Sigmoid colon (tissue), 7 donors: Measurements from ENCODE around the gene TAGLN. TPM values are rescaled to one million over a fixed set of nuclear protein-coding genes. Genes with fewer than 3 reads are reported as not detected.
A peak's percentile ranks its signal among the peaks of the same experiment; 100 is the strongest.

Experiments
- DNase-seq: peaks from one replicate; pipeline ENCODE4 v3.0.0-alpha.2; 2019
- H3K27ac ChIP-seq, 4 donors: fragments of 200-600 bp; sonication (generic); one replicate each; pipeline ENCODE4 v1.5.1; 2016 to 2019; ENCODE audit warnings: mild to moderate bottlenecking in 1 of 4
- H3K27me3 ChIP-seq, 3 donors: fragments of 200-600 bp; sonication (generic); one replicate each; pipeline ENCODE4 v1.5.1; 2019; ENCODE audit warnings: mild to moderate bottlenecking in 1 of 3
- H3K36me3 ChIP-seq, 4 donors: fragments of 200-600 bp; sonication (generic); one replicate each; pipeline ENCODE4 v1.5.1; 2016 to 2019
- H3K4me1 ChIP-seq, 4 donors: fragments of 200-600 bp; sonication (generic); one replicate each; pipeline ENCODE4 v1.5.1; 2017 to 2019
- H3K4me3 ChIP-seq, 4 donors: fragments of 200-600 bp; sonication (generic); one replicate each; pipeline ENCODE4 v1.5.1; 2017 to 2019; ENCODE audit warnings: mild to moderate bottlenecking in 2 of 4, moderate library complexity in 1 of 4
- H3K9me3 ChIP-seq, 4 donors: fragments of 200-600 bp in 3 of 4; sonication (generic) in 3 of 4; one replicate each; pipeline versions ENCODE4 v1.5.1 to v1.6.1; 2013 to 2019
- EP300 ChIP-seq, 4 donors: sonication (generic); formaldehyde crosslinking; IDR thresholded peaks; one replicate each; pipeline ENCODE4 v1.6.1; 2017; ENCODE audit warnings: antibody characterized with exemption in 4 of 4
- POLR2A ChIP-seq, 2 donors: fragments of 450-650 bp; IDR thresholded peaks; one replicate each; pipeline ENCODE4 v1.6.1; 2016; ENCODE audit warnings: antibody characterized with exemption in 2 of 2, mild to moderate bottlenecking in 2 of 2, moderate library complexity in 2 of 2
- POLR2AphosphoS5 ChIP-seq, 4 donors: sonication (generic); formaldehyde crosslinking; IDR thresholded peaks; one replicate each; pipeline ENCODE4 v1.6.1; 2017; ENCODE audit warnings: antibody characterized with exemption in 4 of 4
- WGBS, 2 donors: extraction: QIAGEN DNeasy Blood & Tissue Kit; methylation state at CpG; one replicate each; pipeline ENCODE4 v1.1.7; 2013; 5-methylcytosine and 5-hydroxymethylcytosine counted together
- intact Hi-C: fragments of 100-400 bp; cut with DNase I; formaldehyde crosslinking; loops from one replicate; pipeline ENCODE4 v1.15.1; 2023
- polyA plus RNA-seq, 3 donors: library from polyadenylated mRNA; stranded (reverse); fragments of 200-250 nt; gene quantifications; one replicate each; pipeline ENCODE4 v1.2.3, GENCODE V29; 2013
- total RNA-seq, 4 donors: library from RNA; depleted of rRNA; stranded (reverse); fragments of >200 nt; gene quantifications; one replicate each; pipeline ENCODE4 v1.1.0, GENCODE V29; 2016
- TF ChIP-seq, protein P1 (sequence below), 4 experiments: fragments of 450-650 bp in 3 of 4; fragments of 200-600 bp in 1 of 4; IDR thresholded peaks; one replicate each; pipeline ENCODE4 v1.5.1; 2016 to 2019; ENCODE audit warnings: antibody characterized with exemption in 4 of 4, mild to moderate bottlenecking in 3 of 4, moderate library complexity in 2 of 4
- donor health status: healthy with polysubstance abuse.
- donor health status: Bipolar disorder and iron deficiency.
- donor health status: healthy.

The TAGLN gene
- total and polyA plus RNA-seq, 7 donors = 112 to 14,048 (median 6,854) TPM

DNA sequence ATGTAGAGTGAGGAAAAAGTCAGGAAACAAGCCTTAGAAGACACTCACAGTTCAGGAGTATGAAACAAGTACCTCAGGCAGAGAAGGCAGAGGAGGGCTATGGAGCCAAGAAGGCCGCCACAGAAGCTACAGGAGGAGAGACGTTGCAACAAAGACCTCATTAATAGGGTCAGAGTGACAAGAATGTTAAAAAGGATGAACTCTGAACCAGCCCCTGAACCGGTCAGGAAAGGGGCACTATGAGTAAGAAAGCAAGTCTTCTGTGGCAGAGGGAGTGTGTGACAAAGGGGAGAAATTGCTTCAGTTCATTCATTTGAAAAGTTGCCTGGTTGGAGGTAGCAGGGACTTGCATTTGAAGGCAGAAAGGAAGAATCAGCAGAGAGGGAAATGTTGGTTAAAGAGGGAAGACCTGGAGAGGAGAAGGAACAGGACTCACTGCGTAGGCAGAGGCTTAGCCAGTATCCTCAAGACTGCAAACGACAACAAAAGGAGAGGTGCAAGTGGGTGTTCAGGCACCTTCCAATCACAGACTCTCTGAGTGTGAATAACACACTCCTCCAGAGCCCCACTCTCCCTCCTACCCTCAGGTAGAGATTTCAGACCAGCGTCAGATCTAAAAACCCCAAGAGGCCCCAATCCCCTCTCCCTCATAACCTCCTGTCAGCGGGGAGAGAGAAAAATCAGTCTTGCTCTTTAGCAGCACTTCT, 15.4 kb downstream of the TAGLN start:
- H3K9me3 ChIP-seq = no peaks in the 10 kb centered on the region
- peak overlapping the region; percentile 4 to 90 (median 55) for H3K27ac ChIP-seq
- peaks cover 0 to 37% (median 11%) of the 10 kb centered on the region in 4 donors for H3K36me3 ChIP-seq
- WGBS, 2 donors = 91 to 92% methylated on average over 7 of the region's 7 CpGs
- intact Hi-C loops = no loop called here
- TF ChIP-seq POLR2A (IDR thresholded peaks at IDR 0.05) (no peak), POLR2AphosphoS5 (IDR thresholded peaks at IDR 0.05) (peak in 2 of 4 donors; percentile 56 to 75)
- no peak for DNase-seq
- peaks cover 0 to 47% (median 42%) of the 10 kb centered on the region in 4 donors for H3K4me1 ChIP-seq
- no peaks in the 10 kb centered on the region for H3K27me3 ChIP-seq
- no peak overlapping the region for H3K4me3 ChIP-seq

DNA sequence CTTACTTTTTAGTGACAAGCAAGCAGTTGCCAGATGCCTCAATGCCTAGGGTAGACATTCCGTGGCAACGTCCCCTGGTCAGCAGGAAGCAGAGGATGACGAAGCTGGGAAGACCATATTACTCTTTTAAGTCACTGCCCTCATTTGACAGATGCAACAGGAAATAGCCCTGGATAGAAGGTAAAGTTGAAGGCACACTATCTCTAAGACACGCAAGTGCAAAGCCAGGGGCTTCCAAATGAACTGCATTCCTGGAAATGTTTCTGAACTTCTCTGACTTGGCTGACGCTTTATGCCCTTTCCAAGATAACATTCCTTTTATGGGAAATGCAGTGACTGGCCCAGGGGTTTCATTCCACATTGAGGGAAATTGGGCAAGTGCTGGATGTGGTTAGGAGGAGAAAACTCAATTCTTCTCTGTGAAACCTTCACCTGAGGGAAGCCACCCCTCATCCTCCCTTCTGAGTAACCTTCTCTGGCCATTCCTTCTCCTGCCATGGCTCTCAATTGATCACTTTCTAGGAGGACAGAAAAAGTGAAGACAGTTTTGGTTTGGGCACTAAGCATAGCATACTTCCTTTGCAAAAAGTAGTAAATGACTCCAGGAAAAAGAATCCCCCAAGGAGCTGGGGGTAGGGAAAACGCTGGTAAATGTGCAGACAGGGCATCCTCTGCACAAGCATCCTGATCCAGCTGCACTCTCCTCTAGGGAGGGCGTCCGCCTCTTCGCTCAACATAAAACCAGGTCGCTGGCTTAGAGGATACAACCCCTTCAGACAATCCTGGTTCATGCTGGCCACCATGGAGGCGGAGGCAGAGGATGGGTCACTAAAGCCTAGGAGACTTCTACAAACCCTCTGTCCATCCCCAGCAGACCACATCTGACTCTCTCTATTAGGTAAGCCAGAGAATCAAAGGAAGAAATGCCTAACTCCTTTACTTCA, 18.2 kb downstream of the TAGLN start:
- peak overlapping the region in 3 of 4 donors; percentile 3 to 27 (median 18) for H3K4me3 ChIP-seq

DNA sequence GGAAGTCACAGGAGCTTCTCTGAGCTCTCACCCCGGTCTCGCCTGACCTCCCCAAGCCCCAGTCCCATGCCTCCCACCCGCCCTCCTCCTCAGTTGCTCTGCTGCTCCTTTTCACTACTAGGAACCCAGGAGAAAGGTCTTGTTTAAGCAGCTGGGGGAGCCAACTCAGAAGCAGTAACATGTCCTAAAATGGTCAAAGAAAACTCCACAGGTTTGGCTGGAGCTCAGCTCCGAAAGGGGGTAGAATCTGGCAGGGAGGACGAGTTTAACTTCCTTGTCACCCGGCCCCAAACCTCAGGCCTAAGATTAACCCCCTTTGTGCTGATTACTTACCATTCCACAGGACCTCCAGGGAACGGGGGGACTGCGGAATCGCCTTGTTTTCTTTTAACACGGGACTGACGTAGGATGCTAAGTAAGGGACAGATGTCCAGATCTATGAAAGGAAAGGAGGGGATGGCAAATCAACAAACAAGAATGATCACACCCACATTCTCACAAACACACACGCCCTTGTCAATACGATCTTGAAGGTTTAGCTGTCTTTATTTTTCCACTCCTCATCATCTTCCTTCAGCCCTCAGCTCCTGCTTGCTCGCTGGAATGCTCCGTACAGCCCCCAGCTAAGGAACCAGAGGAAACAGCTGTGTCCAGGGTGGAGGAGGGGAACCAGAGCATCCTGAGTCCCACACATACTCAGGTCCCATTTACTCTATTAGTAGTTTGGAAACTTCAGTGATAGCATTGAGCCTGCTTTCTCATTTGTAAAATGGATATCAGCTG, 19.2 kb downstream of the TAGLN start:
- Histone ChIP-seq H3K4me1 (peaks cover 0 to 77% (median 77%) of the 10 kb centered on the region in 4 donors), H3K27me3 (no peaks in the 10 kb centered on the region), H3K9me3 (no peaks in the 10 kb centered on the region), H3K27ac (peak overlapping the region; percentile 89 to 95 (median 91)), H3K4me3 (peak overlapping the region in 3 of 4 donors; percentile 3 to 27 (median 18)), H3K36me3 (peaks cover 0 to 31% (median 11%) of the 10 kb centered on the region in 4 donors)
- intact Hi-C loops = no loop called here
- DNase-seq = peak; percentile 85
- TF ChIP-seq EP300 (IDR thresholded peaks at IDR 0.05) (peak in 1 of 4 donors; percentile 30), POLR2AphosphoS5 (IDR thresholded peaks at IDR 0.05) (peak; percentile 42 to 59 (median 52)), POLR2A (IDR thresholded peaks at IDR 0.05) (no peak)
- TF ChIP-seq, protein P1, sequence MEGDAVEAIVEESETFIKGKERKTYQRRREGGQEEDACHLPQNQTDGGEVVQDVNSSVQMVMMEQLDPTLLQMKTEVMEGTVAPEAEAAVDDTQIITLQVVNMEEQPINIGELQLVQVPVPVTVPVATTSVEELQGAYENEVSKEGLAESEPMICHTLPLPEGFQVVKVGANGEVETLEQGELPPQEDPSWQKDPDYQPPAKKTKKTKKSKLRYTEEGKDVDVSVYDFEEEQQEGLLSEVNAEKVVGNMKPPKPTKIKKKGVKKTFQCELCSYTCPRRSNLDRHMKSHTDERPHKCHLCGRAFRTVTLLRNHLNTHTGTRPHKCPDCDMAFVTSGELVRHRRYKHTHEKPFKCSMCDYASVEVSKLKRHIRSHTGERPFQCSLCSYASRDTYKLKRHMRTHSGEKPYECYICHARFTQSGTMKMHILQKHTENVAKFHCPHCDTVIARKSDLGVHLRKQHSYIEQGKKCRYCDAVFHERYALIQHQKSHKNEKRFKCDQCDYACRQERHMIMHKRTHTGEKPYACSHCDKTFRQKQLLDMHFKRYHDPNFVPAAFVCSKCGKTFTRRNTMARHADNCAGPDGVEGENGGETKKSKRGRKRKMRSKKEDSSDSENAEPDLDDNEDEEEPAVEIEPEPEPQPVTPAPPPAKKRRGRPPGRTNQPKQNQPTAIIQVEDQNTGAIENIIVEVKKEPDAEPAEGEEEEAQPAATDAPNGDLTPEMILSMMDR (IDR thresholded peaks at IDR 0.05) = no peak
- 67 to 78% methylated on average over 15 of the region's 15 CpGs for WGBS, 2 donors

More for the DNA sequence above, 18.2 kb downstream of the TAGLN start:
- peak overlapping the region; percentile 89 to 95 (median 91) for H3K27ac ChIP-seq
- TF ChIP-seq, protein P1 (IDR thresholded peaks at IDR 0.05) = no peak
- TF ChIP-seq POLR2A (IDR thresholded peaks at IDR 0.05) (no peak), POLR2AphosphoS5 (IDR thresholded peaks at IDR 0.05) (peak; percentile 22 to 65 (median 53)), EP300 (IDR thresholded peaks at IDR 0.05) (peak in 1 of 4 donors; percentile 10)
- intact Hi-C loops = no loop called here
- DNase-seq = peak; percentile 75
- H3K9me3 ChIP-seq = no peaks in the 10 kb centered on the region
- H3K36me3 ChIP-seq = peaks cover 0 to 39% (median 11%) of the 10 kb centered on the region in 4 donors
- H3K27me3 ChIP-seq = no peaks in the 10 kb centered on the region
- H3K4me1 ChIP-seq = peaks cover 0 to 68% (median 68%) of the 10 kb centered on the region in 4 donors
- WGBS, 2 donors = 81 to 89% methylated on average over 11 of the region's 11 CpGs

DNA sequence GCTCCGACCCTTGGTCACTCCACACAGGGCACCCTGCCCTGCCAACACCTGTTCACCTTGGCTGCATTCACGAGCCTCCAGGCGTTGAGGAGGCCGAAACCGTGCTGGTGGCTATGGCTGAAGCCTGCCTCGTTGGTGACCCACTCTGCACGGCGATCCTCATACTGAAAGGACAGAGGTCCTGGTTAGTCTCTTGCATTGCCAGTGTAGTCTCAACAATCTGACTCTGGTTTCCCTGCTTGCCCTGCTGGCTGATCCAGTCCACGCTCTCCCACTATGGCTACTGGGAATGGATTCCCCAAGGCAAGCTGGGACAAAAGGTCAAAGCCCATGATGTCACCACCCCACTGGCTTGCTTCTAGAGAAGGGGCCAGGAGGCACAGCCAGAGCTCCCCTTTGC, 19.8 kb downstream of the TAGLN start:
- intact Hi-C loops = no loop called here
- 93% methylated on average over 9 of the region's 9 CpGs for WGBS, 2 donors
- Histone ChIP-seq H3K4me3 (no peak overlapping the region), H3K27ac (peak overlapping the region; percentile 89 to 95 (median 91)), H3K4me1 (peaks cover 0 to 84% (median 83%) of the 10 kb centered on the region in 4 donors), H3K36me3 (peaks cover 0 to 29% (median 11%) of the 10 kb centered on the region in 4 donors), H3K9me3 (no peaks in the 10 kb centered on the region), H3K27me3 (no peaks in the 10 kb centered on the region)
- TF ChIP-seq POLR2AphosphoS5 (IDR thresholded peaks at IDR 0.05) (peak in 3 of 4 donors; percentile 10 to 43 (median 29)), POLR2A (IDR thresholded peaks at IDR 0.05) (no peak)
- DNase-seq = peak; percentile 63

DNA sequence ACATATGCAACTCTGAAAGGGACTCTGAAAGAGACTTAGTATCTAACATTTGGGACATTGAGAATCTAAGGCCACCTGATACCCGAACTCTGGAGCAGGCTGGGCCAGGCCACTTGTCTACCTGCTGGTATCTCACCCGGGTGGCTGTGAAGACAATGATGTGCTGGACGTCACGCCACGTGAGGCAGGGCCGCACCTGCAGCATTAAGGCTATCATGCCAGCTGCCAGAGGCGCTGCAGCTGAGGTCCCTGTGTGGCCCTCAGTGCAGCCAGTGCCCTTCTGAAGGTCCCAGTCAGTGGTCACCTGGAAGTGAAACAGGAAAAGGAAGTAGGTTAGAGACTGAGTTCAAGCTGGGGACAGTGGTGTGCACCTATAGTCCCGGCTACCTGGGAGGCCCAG, 20.3 kb downstream of the TAGLN start:
- intact Hi-C loops = no loop called here
- H3K27me3 ChIP-seq = no peaks in the 10 kb centered on the region
- H3K4me3 ChIP-seq = no peak overlapping the region
- H3K36me3 ChIP-seq = peaks cover 0 to 29% (median 9%) of the 10 kb centered on the region in 4 donors
- H3K4me1 ChIP-seq = peaks cover 0 to 89% (median 87%) of the 10 kb centered on the region in 4 donors
- no peak for TF ChIP-seq EP300 (IDR thresholded peaks at IDR 0.05)
- TF ChIP-seq, protein P1 (IDR thresholded peaks at IDR 0.05) = no peak
- no peak for TF ChIP-seq POLR2A (IDR thresholded peaks at IDR 0.05)
- no peak for TF ChIP-seq POLR2AphosphoS5 (IDR thresholded peaks at IDR 0.05)
- H3K27ac ChIP-seq = peak overlapping the region; percentile 89 to 95 (median 91)
- DNase-seq = peak; percentile 64
- no peaks in the 10 kb centered on the region for H3K9me3 ChIP-seq
- 74 to 87% methylated on average over 8 of the region's 8 CpGs for WGBS, 2 donors
